Measurements from ENCODE around the gene TP53BP1.
"Not testable (repeated sequence)": the region's sequence is repeated elsewhere in the genome, so short reads cannot be mapped to it uniquely, and the experiment has no call there.

The TP53BP1 gene

DNA sequence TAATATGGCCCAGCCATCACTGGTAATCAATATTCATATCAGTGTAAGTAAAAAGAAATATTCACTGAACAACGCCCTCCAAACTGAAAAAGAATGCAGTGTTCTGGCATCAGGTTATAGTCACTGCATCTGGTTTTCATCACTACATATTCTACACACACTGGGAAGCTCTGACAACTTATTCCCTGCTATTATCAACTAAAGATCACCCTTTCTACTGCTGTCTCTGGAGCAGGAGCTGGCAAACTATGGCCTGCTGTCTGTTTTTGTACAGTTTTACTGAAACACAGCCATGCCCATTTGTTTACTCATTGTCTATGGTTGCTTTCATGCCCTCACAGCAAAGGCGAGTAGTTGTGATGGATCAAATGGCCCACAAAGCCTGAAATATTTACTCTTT is 86.8 kb downstream of the TP53BP1 start:
- no CpG with 5 or more reads among the region's 2 CpGs for WGBS (ENCODE audit: extremely low coverage, insufficient coverage, low lambda C conversion rate)

DNA sequence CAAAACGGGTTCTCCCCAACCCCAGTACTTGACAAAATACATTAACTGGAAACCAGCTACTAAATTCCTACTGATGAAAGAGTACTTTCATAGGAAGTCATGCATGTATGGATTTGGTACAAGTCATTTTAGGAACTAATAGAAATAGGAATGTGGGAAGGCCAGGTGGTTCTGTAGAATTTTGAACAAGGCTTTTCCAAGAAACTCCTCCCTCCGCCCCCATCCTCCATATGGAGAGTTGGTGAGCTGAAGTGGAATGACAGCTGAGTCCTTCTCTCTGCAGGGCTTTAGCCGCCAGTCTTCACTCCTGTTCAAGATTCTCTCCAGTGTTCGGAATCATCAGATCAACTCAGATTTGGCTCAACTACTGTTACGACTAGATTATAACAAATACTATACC is 88.8 kb downstream of the TP53BP1 start:
- no peaks in the 10 kb centered on the region for H3K27me3 ChIP-seq (ENCODE audit: insufficient read depth, low read length, poor library complexity)
- H3K23ac ChIP-seq (ENCODE audit: low read length): no peak overlapping the region
- no peak overlapping the region for H2BK5ac ChIP-seq (ENCODE audit: low read length)
- WGBS (ENCODE audit: extremely low coverage, insufficient coverage, low lambda C conversion rate): no CpG with 5 or more reads among the region's 5 CpGs
- no peak overlapping the region for H4K8ac ChIP-seq (ENCODE audit: low read depth, low read length)
- H3K4me2 ChIP-seq (ENCODE audit: low read length): no peak overlapping the region
- no peak for DNase-seq
- peaks cover 21% of the 10 kb centered on the region for H3K36me3 ChIP-seq (ENCODE audit: control insufficient read depth, insufficient read depth, low read length)
- H3K9ac ChIP-seq (ENCODE audit: low read length): no peak overlapping the region
- no peaks in the 10 kb centered on the region for H3K4me1 ChIP-seq (ENCODE audit: control insufficient read depth, low read depth, low read length)
- no peak overlapping the region for H2AK5ac ChIP-seq (ENCODE audit: low read length)
- no peak overlapping the region for H2BK15ac ChIP-seq (replicated peaks; ENCODE audit: low read depth)
- no peak overlapping the region for H3K56ac ChIP-seq (ENCODE audit: low read length)
- no peak overlapping the region for H3K4me3 ChIP-seq (ENCODE audit: low read length)
- no peaks in the 10 kb centered on the region for H3K79me1 ChIP-seq (ENCODE audit: low read length)
- no peak overlapping the region for H2BK120ac ChIP-seq (ENCODE audit: low read depth, low read length)
- no peak overlapping the region for H3K4ac ChIP-seq (ENCODE audit: low read depth, low read length)
- H3K27ac ChIP-seq (ENCODE audit: low read depth, low read length): no peak overlapping the region
- H4K5ac ChIP-seq (ENCODE audit: low read length): no peak overlapping the region
- H3K18ac ChIP-seq (ENCODE audit: low read length): no peak overlapping the region
- H3K79me2 ChIP-seq (ENCODE audit: control insufficient read depth, insufficient read depth, low read length): no peaks in the 10 kb centered on the region

More for the DNA sequence above, 86.8 kb downstream of the TP53BP1 start:
- no peak overlapping the region for H3K4me3 ChIP-seq (ENCODE audit: low read length)
- H3K27me3 ChIP-seq (ENCODE audit: insufficient read depth, low read length, poor library complexity): no peaks in the 10 kb centered on the region
- H4K5ac ChIP-seq (ENCODE audit: low read length): no peak overlapping the region
- no peak overlapping the region for H2BK120ac ChIP-seq (ENCODE audit: low read depth, low read length)
- H3K56ac ChIP-seq (ENCODE audit: low read length): no peak overlapping the region
- H3K4me1 ChIP-seq (ENCODE audit: control insufficient read depth, low read depth, low read length): no peaks in the 10 kb centered on the region
- no peak overlapping the region for H4K8ac ChIP-seq (ENCODE audit: low read depth, low read length)
- DNase-seq: no peak
- H3K27ac ChIP-seq (ENCODE audit: low read depth, low read length): no peak overlapping the region
- peaks cover 22% of the 10 kb centered on the region for H3K36me3 ChIP-seq (ENCODE audit: control insufficient read depth, insufficient read depth, low read length)
- H3K79me1 ChIP-seq (ENCODE audit: low read length): no peaks in the 10 kb centered on the region
- H2BK15ac ChIP-seq (replicated peaks; ENCODE audit: low read depth): no peak overlapping the region
- no peak overlapping the region for H3K23ac ChIP-seq (ENCODE audit: low read length)
- H3K18ac ChIP-seq (ENCODE audit: low read length): no peak overlapping the region
- no peak overlapping the region for H3K4me2 ChIP-seq (ENCODE audit: low read length)
- no peaks in the 10 kb centered on the region for H3K79me2 ChIP-seq (ENCODE audit: control insufficient read depth, insufficient read depth, low read length)
- no peak overlapping the region for H3K4ac ChIP-seq (ENCODE audit: low read depth, low read length)
- no peak overlapping the region for H2AK5ac ChIP-seq (ENCODE audit: low read length)
- H2BK5ac ChIP-seq (ENCODE audit: low read length): no peak overlapping the region
- no peak overlapping the region for H3K9ac ChIP-seq (ENCODE audit: low read length)

DNA sequence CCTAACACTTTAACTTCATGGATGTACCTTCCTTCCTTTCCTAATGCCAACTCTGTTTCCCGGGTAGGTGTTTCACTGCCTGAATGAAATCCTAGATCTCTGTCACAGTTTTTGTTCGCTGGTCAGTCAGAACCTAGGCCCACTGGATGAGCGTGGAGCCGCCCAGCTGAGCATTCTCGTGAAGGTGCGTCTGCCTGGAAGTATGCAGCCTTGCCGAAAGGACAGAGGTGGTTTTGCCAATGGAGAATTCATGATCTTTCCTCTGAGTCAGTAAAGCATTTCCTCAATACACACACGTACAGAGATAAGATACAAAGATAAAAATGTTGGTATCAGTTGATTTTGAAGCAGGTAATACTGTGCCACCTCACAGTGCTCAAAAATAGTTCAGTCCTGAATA is 89.3 kb downstream of the TP53BP1 start:
- H2BK15ac ChIP-seq (replicated peaks; ENCODE audit: low read depth): no peak overlapping the region
- H2BK120ac ChIP-seq (ENCODE audit: low read depth, low read length): no peak overlapping the region
- no peak overlapping the region for H2AK5ac ChIP-seq (ENCODE audit: low read length)
- WGBS (ENCODE audit: extremely low coverage, insufficient coverage, low lambda C conversion rate): no CpG with 5 or more reads among the region's 8 CpGs
- H3K79me1 ChIP-seq (ENCODE audit: low read length): no peaks in the 10 kb centered on the region
- H3K4me1 ChIP-seq (ENCODE audit: control insufficient read depth, low read depth, low read length): no peaks in the 10 kb centered on the region
- no peak overlapping the region for H3K4ac ChIP-seq (ENCODE audit: low read depth, low read length)
- no peak for DNase-seq
- no peak overlapping the region for H3K9ac ChIP-seq (ENCODE audit: low read length)
- H3K27ac ChIP-seq (ENCODE audit: low read depth, low read length): no peak overlapping the region
- no peak overlapping the region for H3K23ac ChIP-seq (ENCODE audit: low read length)
- H3K4me2 ChIP-seq (ENCODE audit: low read length): no peak overlapping the region
- no peak overlapping the region for H4K5ac ChIP-seq (ENCODE audit: low read length)
- no peak overlapping the region for H4K8ac ChIP-seq (ENCODE audit: low read depth, low read length)
- H3K18ac ChIP-seq (ENCODE audit: low read length): no peak overlapping the region
- no peak overlapping the region for H2BK5ac ChIP-seq (ENCODE audit: low read length)
- H3K56ac ChIP-seq (ENCODE audit: low read length): no peak overlapping the region
- no peaks in the 10 kb centered on the region for H3K27me3 ChIP-seq (ENCODE audit: insufficient read depth, low read length, poor library complexity)
- H3K36me3 ChIP-seq (ENCODE audit: control insufficient read depth, insufficient read depth, low read length): peaks cover 17% of the 10 kb centered on the region
- H3K79me2 ChIP-seq (ENCODE audit: control insufficient read depth, insufficient read depth, low read length): no peaks in the 10 kb centered on the region
- no peak overlapping the region for H3K4me3 ChIP-seq (ENCODE audit: low read length)

DNA sequence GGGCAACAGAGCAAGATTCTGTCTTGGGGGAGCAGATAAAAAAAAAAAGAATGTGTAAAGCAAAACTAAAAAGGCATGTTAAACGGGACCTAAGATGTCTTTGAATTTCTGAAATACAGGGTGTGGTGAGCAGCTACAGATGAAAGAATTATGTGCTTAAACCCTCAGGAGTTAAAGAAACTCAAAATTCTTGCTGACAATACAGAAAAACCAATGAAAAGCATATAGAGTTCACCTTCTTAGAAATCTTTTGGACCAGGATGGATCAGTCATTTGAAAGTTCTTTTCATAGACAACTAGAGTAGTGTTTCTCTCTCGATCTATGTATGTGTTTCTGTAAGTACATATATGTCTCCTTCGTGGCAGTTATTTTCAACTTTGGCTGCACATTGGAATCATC is 90.7 kb downstream of the TP53BP1 start:
- no peak overlapping the region for H3K4me3 ChIP-seq (ENCODE audit: low read length)
- H3K4me2 ChIP-seq (ENCODE audit: low read length): no peak overlapping the region
- H3K79me2 ChIP-seq (ENCODE audit: control insufficient read depth, insufficient read depth, low read length): no peaks in the 10 kb centered on the region
- no peak overlapping the region for H2AK5ac ChIP-seq (ENCODE audit: low read length)
- H3K27me3 ChIP-seq (ENCODE audit: insufficient read depth, low read length, poor library complexity): no peaks in the 10 kb centered on the region
- H3K4ac ChIP-seq (ENCODE audit: low read depth, low read length): no peak overlapping the region
- H3K4me1 ChIP-seq (ENCODE audit: control insufficient read depth, low read depth, low read length): no peaks in the 10 kb centered on the region
- no peaks in the 10 kb centered on the region for H3K79me1 ChIP-seq (ENCODE audit: low read length)
- no peak overlapping the region for H3K18ac ChIP-seq (ENCODE audit: low read length)
- no peak overlapping the region for H3K27ac ChIP-seq (ENCODE audit: low read depth, low read length)
- no peak overlapping the region for H3K23ac ChIP-seq (ENCODE audit: low read length)
- no peak overlapping the region for H4K5ac ChIP-seq (ENCODE audit: low read length)
- H3K56ac ChIP-seq (ENCODE audit: low read length): no peak overlapping the region
- WGBS (ENCODE audit: extremely low coverage, insufficient coverage, low lambda C conversion rate): no CpG with 5 or more reads among the region's 3 CpGs
- H2BK15ac ChIP-seq (replicated peaks; ENCODE audit: low read depth): no peak overlapping the region
- DNase-seq: no peak
- H4K8ac ChIP-seq (ENCODE audit: low read depth, low read length): no peak overlapping the region
- no peak overlapping the region for H2BK5ac ChIP-seq (ENCODE audit: low read length)
- no peak overlapping the region for H2BK120ac ChIP-seq (ENCODE audit: low read depth, low read length)
- peaks cover 13% of the 10 kb centered on the region for H3K36me3 ChIP-seq (ENCODE audit: control insufficient read depth, insufficient read depth, low read length)
- no peak overlapping the region for H3K9ac ChIP-seq (ENCODE audit: low read length)

DNA sequence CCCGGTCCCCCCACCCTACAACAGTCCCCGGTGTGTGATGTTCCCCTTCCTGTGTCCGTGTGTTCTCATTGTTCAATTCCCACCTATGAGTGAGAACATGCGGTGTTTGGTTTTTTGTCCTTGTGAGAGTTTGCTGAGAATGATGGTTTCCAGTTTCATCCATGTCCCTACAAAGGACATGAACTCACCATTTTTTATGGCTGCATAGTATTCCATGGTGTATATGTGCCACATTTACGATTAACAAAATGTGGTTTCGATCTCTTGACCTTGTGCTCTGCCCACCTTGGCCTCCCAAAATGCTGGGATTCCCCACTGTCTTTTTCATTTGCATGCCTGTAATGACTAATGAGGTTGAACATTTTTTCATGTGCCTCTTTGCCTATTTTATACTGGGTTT is 99.4 kb downstream of the TP53BP1 start:
- H3K56ac ChIP-seq (ENCODE audit: low read length); H3K18ac ChIP-seq (ENCODE audit: low read length); H3K9ac ChIP-seq (ENCODE audit: low read length); H3K36me3 ChIP-seq (ENCODE audit: control insufficient read depth, insufficient read depth, low read length); H3K23ac ChIP-seq (ENCODE audit: low read length); H3K4me2 ChIP-seq (ENCODE audit: low read length); H2AK5ac ChIP-seq (ENCODE audit: low read length); H2BK15ac ChIP-seq (replicated peaks; ENCODE audit: low read depth); H3K79me1 ChIP-seq (ENCODE audit: low read length); H4K5ac ChIP-seq (ENCODE audit: low read length); H3K4ac ChIP-seq (ENCODE audit: low read depth, low read length); H3K27ac ChIP-seq (ENCODE audit: low read depth, low read length); H3K27me3 ChIP-seq (ENCODE audit: insufficient read depth, low read length, poor library complexity); H2BK5ac ChIP-seq (ENCODE audit: low read length); H3K79me2 ChIP-seq (ENCODE audit: control insufficient read depth, insufficient read depth, low read length); H3K4me3 ChIP-seq (ENCODE audit: low read length); H2BK120ac ChIP-seq (ENCODE audit: low read depth, low read length); H3K4me1 ChIP-seq (ENCODE audit: control insufficient read depth, low read depth, low read length); DNase-seq; H4K8ac ChIP-seq (ENCODE audit: low read depth, low read length): not testable (repeated sequence)
- WGBS (ENCODE audit: extremely low coverage, insufficient coverage, low lambda C conversion rate): no CpG with 5 or more reads among the region's 6 CpGs

DNA sequence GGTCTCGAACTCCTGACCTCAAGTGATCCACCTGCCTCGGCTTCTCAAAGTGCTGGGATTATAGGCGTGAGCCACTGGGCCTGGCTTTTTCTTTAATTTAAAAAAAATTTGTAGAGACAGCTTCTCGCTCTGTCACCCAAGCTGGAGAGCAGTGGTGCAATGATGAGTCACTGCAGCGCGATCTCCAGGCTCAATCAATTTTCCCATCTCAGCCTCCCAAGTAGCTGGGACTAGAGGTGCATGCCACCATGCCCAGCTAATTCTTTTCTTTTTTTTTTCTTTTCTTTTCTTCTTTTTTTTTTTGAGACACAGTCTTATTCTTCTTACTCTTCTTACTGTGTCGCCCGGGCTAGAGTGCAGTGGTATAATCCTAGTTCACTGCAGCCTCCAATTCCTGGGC is 102.2 kb downstream of the TP53BP1 start:
- Histone ChIP-seq H4K8ac (ENCODE audit: low read depth, low read length) (no peak overlapping the region), H4K5ac (ENCODE audit: low read length) (no peak overlapping the region), H3K23ac (ENCODE audit: low read length) (no peak overlapping the region), H3K4me3 (ENCODE audit: low read length) (no peak overlapping the region), H3K4me2 (ENCODE audit: low read length) (no peak overlapping the region), H3K9ac (ENCODE audit: low read length) (no peak overlapping the region), H3K4ac (ENCODE audit: low read depth, low read length) (no peak overlapping the region), H3K36me3 (ENCODE audit: control insufficient read depth, insufficient read depth, low read length) (peaks cover 2% of the 10 kb centered on the region), H3K27ac (ENCODE audit: low read depth, low read length) (no peak overlapping the region), H2BK120ac (ENCODE audit: low read depth, low read length) (no peak overlapping the region), H2AK5ac (ENCODE audit: low read length) (no peak overlapping the region), H3K56ac (ENCODE audit: low read length) (no peak overlapping the region), H2BK5ac (ENCODE audit: low read length) (no peak overlapping the region), H3K79me2 (ENCODE audit: control insufficient read depth, insufficient read depth, low read length) (no peaks in the 10 kb centered on the region), H2BK15ac (replicated peaks; ENCODE audit: low read depth) (no peak overlapping the region), H3K27me3 (ENCODE audit: insufficient read depth, low read length, poor library complexity) (no peaks in the 10 kb centered on the region), H3K79me1 (ENCODE audit: low read length) (no peaks in the 10 kb centered on the region), H3K18ac (ENCODE audit: low read length) (no peak overlapping the region), H3K4me1 (ENCODE audit: control insufficient read depth, low read depth, low read length) (no peaks in the 10 kb centered on the region)
- WGBS (ENCODE audit: extremely low coverage, insufficient coverage, low lambda C conversion rate): no CpG with 5 or more reads among the region's 8 CpGs
- DNase-seq: no peak
